Right atrium auricular region (tissue), 2 donors: ENCODE results near the gene IFIT3. TPM values are rescaled to one million over a fixed set of nuclear protein-coding genes. Genes with fewer than 3 reads are reported as not detected.

Experiments
- DNase-seq: peaks from one replicate; pipeline ENCODE4 v3.0.0-alpha.2; 2019; ENCODE audit warnings: low spot score
- H3K27ac ChIP-seq, 2 donors: fragments of 200-600 bp; sonication (generic); 1 replicate in 1 of 2; 2 replicates in 1 of 2; pipeline ENCODE4 v1.5.1; 2016 to 2019
- H3K27me3 ChIP-seq, 2 donors: fragments of 200-600 bp; sonication (generic); one replicate each; pipeline versions ENCODE4 v1.5.1 to v1.6.0; 2017 to 2019
- H3K36me3 ChIP-seq: fragments of 200-600 bp; sonication (generic); one replicate; pipeline ENCODE4 v1.5.1; 2016
- H3K4me1 ChIP-seq, 2 donors: fragments of 200-600 bp; sonication (generic); one replicate each; pipeline versions ENCODE4 v1.5.1 to v1.6.0; 2017 to 2019
- H3K4me3 ChIP-seq, 2 donors: fragments of 200-600 bp; sonication (generic); 1 replicate in 1 of 2; 2 replicates in 1 of 2; pipeline ENCODE4 v1.5.1; 2017 to 2019; ENCODE audit warnings: mild to moderate bottlenecking in 1 of 2, moderate library complexity in 1 of 2
- H3K9me3 ChIP-seq, 2 donors: fragments of 200-600 bp; sonication (generic); one replicate each; pipeline ENCODE4 v1.5.1; 2019
- CTCF ChIP-seq, 2 donors: fragments of 200-600 bp; sonication (generic); IDR thresholded peaks; one replicate each; pipeline ENCODE4 v1.5.1; 2019; ENCODE audit warnings: antibody characterized with exemption in 2 of 2
- total RNA-seq, 2 donors: library from RNA; depleted of rRNA; stranded (reverse); fragments of >200 nt; gene quantifications; one replicate each; pipeline ENCODE4 v1.1.0, GENCODE V29; 2016

Gene IFIT3
- total RNA-seq, 2 donors from 2014 or later = 6.3 to 6.5 TPM

GRCh38 chr10:89295597-89295996, 32.2 kb upstream of the IFIT3 start:
- no peak for DNase-seq
- Histone ChIP-seq H3K4me1 (peaks cover 0 to 6% of the 10 kb centered on the region in 2 donors), H3K9me3 (no peaks in the 10 kb centered on the region), H3K4me3 (no peak overlapping the region), H3K27me3 (no peaks in the 10 kb centered on the region), H3K27ac (peak overlapping the region; percentile 44 to 73), H3K36me3 (no peaks in the 10 kb centered on the region)
- no peak for TF ChIP-seq CTCF (IDR thresholded peaks at IDR 0.05)

GRCh38 chr10:89296220-89296648, 31.6 kb upstream of the IFIT3 start:
- TF ChIP-seq CTCF (IDR thresholded peaks at IDR 0.05) = no peak
- no peaks in the 10 kb centered on the region for H3K9me3 ChIP-seq
- no peaks in the 10 kb centered on the region for H3K27me3 ChIP-seq
- DNase-seq = no peak
- H3K36me3 ChIP-seq = no peaks in the 10 kb centered on the region
- peaks cover 0 to 11% of the 10 kb centered on the region in 2 donors for H3K4me1 ChIP-seq
- peak overlapping the region; percentile 44 to 73 for H3K27ac ChIP-seq
- no peak overlapping the region for H3K4me3 ChIP-seq

GRCh38 chr10:89297356-89297755, 30.4 kb upstream of the IFIT3 start:
- Histone ChIP-seq H3K36me3 (no peaks in the 10 kb centered on the region), H3K4me3 (no peak overlapping the region), H3K27me3 (no peaks in the 10 kb centered on the region), H3K9me3 (no peaks in the 10 kb centered on the region), H3K27ac (peak overlapping the region in 1 of 2 donors; percentile 32), H3K4me1 (peaks cover 0 to 15% of the 10 kb centered on the region in 2 donors)
- no peak for DNase-seq
- TF ChIP-seq CTCF (IDR thresholded peaks at IDR 0.05) = no peak

GRCh38 chr10:89297791-89298190, 30.0 kb upstream of the IFIT3 start:
- no peak overlapping the region for H3K4me3 ChIP-seq
- H3K27me3 ChIP-seq = no peaks in the 10 kb centered on the region
- H3K27ac ChIP-seq = no peak overlapping the region

GRCh38 chr10:89299031-89299430, 28.8 kb upstream of the IFIT3 start:
- peaks cover 0 to 31% of the 10 kb centered on the region in 2 donors for H3K4me1 ChIP-seq
- DNase-seq = no peak
- no peak overlapping the region for H3K4me3 ChIP-seq
- TF ChIP-seq CTCF (IDR thresholded peaks at IDR 0.05) = no peak
- no peaks in the 10 kb centered on the region for H3K9me3 ChIP-seq
- H3K36me3 ChIP-seq = no peaks in the 10 kb centered on the region
- no peak overlapping the region for H3K27ac ChIP-seq
- no peaks in the 10 kb centered on the region for H3K27me3 ChIP-seq

More at GRCh38 chr10:89297791-89298190, 30.0 kb upstream of the IFIT3 start:
- peaks cover 0 to 19% of the 10 kb centered on the region in 2 donors for H3K4me1 ChIP-seq
- TF ChIP-seq CTCF (IDR thresholded peaks at IDR 0.05) = no peak
- DNase-seq = no peak
- H3K9me3 ChIP-seq = no peaks in the 10 kb centered on the region
- H3K36me3 ChIP-seq = no peaks in the 10 kb centered on the region

- H3K9me3 ChIP-seq = no peaks in the 10 kb centered on the region
- H3K4me3 ChIP-seq = peak overlapping the region; percentile 36 to 49
- H3K27ac ChIP-seq = peak overlapping the region; percentile 78 to 89
- peaks cover 0 to 27% of the 10 kb centered on the region in 2 donors for H3K4me1 ChIP-seq
- no peak for TF ChIP-seq CTCF (IDR thresholded peaks at IDR 0.05)
- DNase-seq = no peak
- no peaks in the 10 kb centered on the region for H3K27me3 ChIP-seq
- H3K36me3 ChIP-seq = peaks cover 7% of the 10 kb centered on the region
Observed at GRCh38 chr10:89301232-89301631, 26.6 kb upstream of the IFIT3 start.
